PC-9 (cell line): ENCODE results near the gene PAN3. TPM values are rescaled to one million over a fixed set of nuclear protein-coding genes. Genes with fewer than 3 reads are reported as not detected.

Experiments used
- BruUV-seq: library from RNA; stranded (reverse); fragments of 400-500 nt; replicated peaks from 2 replicates; lab custom pipeline; 2021; lab: Mats Ljungman, UMichigan
- CTCF ChIA-PET: fragments of 300-600 bp; sonication (Branson Sonifier 250); formaldehyde crosslinking; loops from one replicate; lab custom pipeline; 2022; ENCODE audit warnings: antibody characterized with exemption; lab: Charles Lee
- POLR2A ChIA-PET: fragments of 300-600 bp; sonication (Branson Sonifier 250); formaldehyde crosslinking; loops from one replicate; lab custom pipeline; 2022; ENCODE audit warnings: antibody characterized with exemption; ENCODE audit not compliant: unreplicated experiment; lab: Charles Lee
- DNase-seq, 2 experiments: peaks; one replicate each; pipeline versions ENCODE4 v3.0.0 to v3.0.0-alpha.2; 2015 to 2022; ENCODE audit warnings: mixed read lengths in 1 of 2
- H2AFZ ChIP-seq: fragments of 200-600 bp; sonication (generic); 2 replicates; pipeline ENCODE4 v1.8.1; 2017; ENCODE audit warnings: antibody characterized with exemption
- H3F3A ChIP-seq: fragments of 200-600 bp; sonication (generic); 2 replicates; pipeline ENCODE4 v1.8.1; 2017; ENCODE audit warnings: antibody characterized with exemption, mild to moderate bottlenecking, low read depth; ENCODE audit not compliant: insufficient read depth
- H3K27ac ChIP-seq: fragments of 200-600 bp; sonication (generic); 2 replicates; pipeline ENCODE4 v1.6.1; 2016; ENCODE audit warnings: mixed run types
- H3K27me3 ChIP-seq: fragments of 200-600 bp; sonication (generic); 2 replicates; pipeline ENCODE4 v1.6.1; 2016; ENCODE audit warnings: low read depth, mixed run types; ENCODE audit not compliant: insufficient read depth
- H3K36me3 ChIP-seq: fragments of 200-600 bp; sonication (generic); 2 replicates; pipeline ENCODE4 v1.6.1; 2016; ENCODE audit warnings: low read depth, mixed run types
- H3K4me1 ChIP-seq: fragments of 200-600 bp; sonication (generic); replicated peaks from 2 replicates; pipeline ENCODE4 v1.6.1; 2016; ENCODE audit warnings: mixed run types; ENCODE audit not compliant: insufficient read depth
- H3K4me2 ChIP-seq: fragments of 200-600 bp; sonication (generic); 2 replicates; pipeline ENCODE4 v1.6.1; 2017; ENCODE audit warnings: mixed run types
- H3K4me3 ChIP-seq: fragments of 200-600 bp; sonication (generic); 2 replicates; pipeline ENCODE4 v1.6.1; 2016; ENCODE audit warnings: mixed run types
- H3K79me2 ChIP-seq: fragments of 200-600 bp; sonication (generic); 2 replicates; pipeline ENCODE4 v1.6.1; 2017; ENCODE audit warnings: low read depth, mixed run types
- H3K9me2 ChIP-seq: fragments of 200-600 bp; sonication (generic); 2 replicates; pipeline ENCODE4 v1.8.1; 2017; ENCODE audit warnings: mild to moderate bottlenecking; ENCODE audit not compliant: insufficient read depth
- H3K9me3 ChIP-seq: fragments of 200-600 bp; sonication (generic); 2 replicates; pipeline ENCODE4 v1.8.1; 2016; ENCODE audit warnings: low read depth; ENCODE audit not compliant: insufficient read depth
- H4K20me1 ChIP-seq: fragments of 200-600 bp; sonication (generic); 2 replicates; pipeline ENCODE4 v1.8.1; 2017; ENCODE audit not compliant: insufficient read depth
- CTCF ChIP-seq: fragments of 200-600 bp; sonication (generic); conservative IDR thresholded peaks from 2 replicates; pipeline ENCODE4 v1.6.1; 2017; ENCODE audit warnings: mixed run types, antibody characterized with exemption, mild to moderate bottlenecking, moderate library complexity
- EZH2 ChIP-seq: fragments of 200-600 bp; sonication (generic); IDR thresholded peaks from 2 replicates; pipeline ENCODE4 v1.8.0; 2017; ENCODE audit warnings: antibody characterized with exemption, low read depth
- intact Hi-C: fragments of 100-400 bp; cut with micrococcal nuclease; formaldehyde crosslinking; loops from one replicate; pipeline ENCODE4 v1.10.0; 2022; ENCODE audit not compliant: unreplicated experiment
- total RNA-seq: library from RNA; stranded (reverse); gene quantifications from 2 replicates; pipeline ENCODE4 v1.2.3, GENCODE V29; 2021

The PAN3 gene
- total RNA-seq, 1 experiment from 2014 or later, result 34.6 TPM

DNA sequence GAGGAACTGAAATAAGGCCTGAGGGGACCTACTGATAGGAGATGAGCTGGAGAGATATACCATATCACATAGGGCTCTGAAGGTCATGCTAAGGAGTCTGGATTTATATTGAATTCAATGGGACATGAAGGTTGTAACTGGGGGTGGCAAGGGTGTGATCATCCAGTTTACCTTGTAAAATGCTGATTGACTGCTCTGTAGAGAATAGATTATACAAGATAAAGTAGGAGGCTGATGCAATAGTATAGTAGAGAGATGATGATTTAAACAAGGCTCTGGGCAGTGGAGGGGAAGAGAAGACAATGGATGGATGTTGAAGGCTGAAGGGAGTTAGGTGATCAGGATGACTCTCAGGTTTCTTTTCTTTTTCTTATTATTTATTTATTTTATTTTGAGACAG is 18.0 kb upstream of the PAN3 start:
- H3K27me3 ChIP-seq, result 0 out of 2 replicates have a peak, but pooled peaks cover 5% of the 10 kb centered on the region
- intact Hi-C loops, result no loop called here
- no peaks in the 10 kb centered on the region for H3F3A ChIP-seq
- H3K36me3 ChIP-seq, result no peaks in the 10 kb centered on the region
- no peak overlapping the region for H3K4me3 ChIP-seq
- no peaks in the 10 kb centered on the region for H4K20me1 ChIP-seq
- no peaks in the 10 kb centered on the region for H3K9me2 ChIP-seq
- H3K4me2 ChIP-seq, result no peak overlapping the region
- BruUV-seq, result no TSS peak
- H3K27ac ChIP-seq, result no peak overlapping the region
- no peak for DNase-seq
- H3K4me1 ChIP-seq, result no peaks in the 10 kb centered on the region
- TF ChIP-seq CTCF (no peak), EZH2 (no peak)
- no peaks in the 10 kb centered on the region for H3K79me2 ChIP-seq
- POLR2A ChIA-PET, result no interaction called here
- CTCF ChIA-PET, result no interaction called here
- H2AFZ ChIP-seq, result no peak overlapping the region
- H3K9me3 ChIP-seq, result no peaks in the 10 kb centered on the region

DNA sequence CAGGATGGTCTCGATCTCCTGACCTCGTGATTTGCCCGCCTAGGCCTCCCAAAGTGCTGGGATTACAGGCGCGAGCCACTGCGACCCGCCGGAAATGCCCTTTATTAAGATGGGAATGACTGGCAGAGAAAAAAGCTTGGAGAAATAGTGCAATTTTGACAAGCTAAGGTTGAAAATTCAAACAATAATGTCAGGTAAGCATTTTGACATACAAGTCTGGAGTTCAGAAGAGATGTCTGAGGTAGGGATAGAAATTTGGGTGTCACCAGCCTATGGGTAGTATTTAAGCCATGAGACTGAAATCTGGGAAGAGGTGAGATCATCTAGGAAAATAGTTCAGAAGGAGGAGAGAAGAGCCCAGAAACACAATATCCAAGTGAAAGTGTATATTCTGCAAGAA is 17.1 kb upstream of the PAN3 start:
- H3K9me2 ChIP-seq, result no peaks in the 10 kb centered on the region
- no peaks in the 10 kb centered on the region for H3K79me2 ChIP-seq
- H3K4me2 ChIP-seq, result no peak overlapping the region
- no peak for DNase-seq
- H3K27me3 ChIP-seq, result 0 out of 2 replicates have a peak, but pooled peaks cover 5% of the 10 kb centered on the region
- no peaks in the 10 kb centered on the region for H3K4me1 ChIP-seq
- H4K20me1 ChIP-seq, result no peaks in the 10 kb centered on the region
- ChIA-PET CTCF (no interaction called here), POLR2A (no interaction called here)
- no peaks in the 10 kb centered on the region for H3F3A ChIP-seq
- TF ChIP-seq CTCF (no peak), EZH2 (no peak)
- BruUV-seq, result no TSS peak
- H3K4me3 ChIP-seq, result no peak overlapping the region
- no peaks in the 10 kb centered on the region for H3K9me3 ChIP-seq
- intact Hi-C loops, result no loop called here
- no peak overlapping the region for H2AFZ ChIP-seq
- no peak overlapping the region for H3K27ac ChIP-seq
- H3K36me3 ChIP-seq, result no peaks in the 10 kb centered on the region

DNA sequence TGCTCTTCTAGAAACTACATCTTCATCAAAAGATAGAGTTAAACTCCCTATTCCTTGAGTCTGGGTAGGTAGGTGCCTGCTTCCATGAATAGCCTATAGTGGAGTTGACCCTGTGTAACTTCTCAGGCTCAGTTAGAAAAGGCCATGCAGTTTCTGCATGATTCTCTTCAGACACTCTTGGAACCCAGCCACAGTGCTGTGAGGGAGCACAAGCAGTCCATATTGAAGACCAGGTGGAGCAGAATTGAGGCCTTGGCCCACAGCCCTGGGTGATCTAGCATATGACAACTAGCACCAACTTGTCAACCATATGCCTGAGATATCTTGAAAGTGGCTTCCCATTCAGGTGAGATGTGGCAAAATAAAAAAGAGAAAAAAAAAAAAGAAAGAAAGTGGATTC is 10.3 kb upstream of the PAN3 start:
- Histone ChIP-seq H3K4me1 (no peaks in the 10 kb centered on the region), H3K9me3 (no peaks in the 10 kb centered on the region), H3K9me2 (no peaks in the 10 kb centered on the region), H3F3A (no peaks in the 10 kb centered on the region), H2AFZ (no peak overlapping the region), H3K79me2 (no peaks in the 10 kb centered on the region), H3K27me3 (no peaks in the 10 kb centered on the region), H4K20me1 (no peaks in the 10 kb centered on the region), H3K36me3 (no peaks in the 10 kb centered on the region), H3K27ac (no peak overlapping the region), H3K4me2 (no peak overlapping the region), H3K4me3 (no peak overlapping the region)
- TF ChIP-seq CTCF (no peak), EZH2 (no peak)
- no peak for DNase-seq
- intact Hi-C loops, result no loop called here
- ChIA-PET CTCF (no interaction called here), POLR2A (no interaction called here)
- no TSS peak for BruUV-seq
